GM06990 (cell line): ENCODE data around the gene PRR5L.
A peak's percentile ranks its signal among the peaks of the same experiment; 100 is the strongest.

Experiments used
- DNase-seq: peaks from one replicate; pipeline ENCODE4 v3.0.0-alpha.2; 2011; ENCODE audit not compliant: insufficient read length; ENCODE audit errors: extremely low read depth
- H3K27me3 ChIP-seq: replicated peaks from 2 replicates; pipeline ENCODE4 v1.6.0; 2011; ENCODE audit warnings: low read length; ENCODE audit not compliant: control insufficient read depth, insufficient read depth
- H3K36me3 ChIP-seq: 2 replicates; pipeline ENCODE4 v1.5.1; 2011; ENCODE audit warnings: low read length; ENCODE audit not compliant: control insufficient read depth, insufficient read depth
- H3K4me3 ChIP-seq: replicated peaks from 2 replicates; pipeline ENCODE4 v1.5.1; 2011; ENCODE audit warnings: low read depth, mild to moderate bottlenecking, control low read depth, low read length
- TF ChIP-seq, protein P1 (sequence below): IDR thresholded peaks from 2 replicates; pipeline ENCODE4 v1.5.1; 2011; ENCODE audit warnings: low read length, control low read depth, mild to moderate bottlenecking, inconsistent platforms; ENCODE audit not compliant: insufficient read depth, poor library complexity, severe bottlenecking

Gene PRR5L

DNA sequence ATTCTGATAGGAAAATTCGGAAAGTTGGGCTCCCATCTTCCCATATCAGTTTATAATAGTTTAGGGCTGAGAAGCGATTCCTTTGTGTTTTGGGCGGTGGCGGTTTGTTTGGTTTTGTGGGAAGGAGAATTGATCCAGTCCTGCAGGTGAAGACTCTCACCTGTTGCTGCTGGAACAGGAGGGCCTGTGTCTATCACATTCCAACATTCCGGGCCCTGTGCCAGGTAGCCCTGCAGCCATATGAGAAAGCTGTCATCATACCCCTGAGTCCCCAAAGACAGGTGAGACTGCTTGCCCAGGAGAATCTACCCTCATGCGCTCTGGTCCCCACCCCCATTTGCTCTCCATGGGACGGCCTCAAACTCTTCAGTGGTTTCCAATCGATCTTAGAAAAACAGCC, 151.9 kb downstream of the PRR5L start:
- Histone ChIP-seq H3K4me3 (no peak overlapping the region), H3K27me3 (no peaks in the 10 kb centered on the region), H3K36me3 (no peaks in the 10 kb centered on the region)
- TF ChIP-seq, protein P1, sequence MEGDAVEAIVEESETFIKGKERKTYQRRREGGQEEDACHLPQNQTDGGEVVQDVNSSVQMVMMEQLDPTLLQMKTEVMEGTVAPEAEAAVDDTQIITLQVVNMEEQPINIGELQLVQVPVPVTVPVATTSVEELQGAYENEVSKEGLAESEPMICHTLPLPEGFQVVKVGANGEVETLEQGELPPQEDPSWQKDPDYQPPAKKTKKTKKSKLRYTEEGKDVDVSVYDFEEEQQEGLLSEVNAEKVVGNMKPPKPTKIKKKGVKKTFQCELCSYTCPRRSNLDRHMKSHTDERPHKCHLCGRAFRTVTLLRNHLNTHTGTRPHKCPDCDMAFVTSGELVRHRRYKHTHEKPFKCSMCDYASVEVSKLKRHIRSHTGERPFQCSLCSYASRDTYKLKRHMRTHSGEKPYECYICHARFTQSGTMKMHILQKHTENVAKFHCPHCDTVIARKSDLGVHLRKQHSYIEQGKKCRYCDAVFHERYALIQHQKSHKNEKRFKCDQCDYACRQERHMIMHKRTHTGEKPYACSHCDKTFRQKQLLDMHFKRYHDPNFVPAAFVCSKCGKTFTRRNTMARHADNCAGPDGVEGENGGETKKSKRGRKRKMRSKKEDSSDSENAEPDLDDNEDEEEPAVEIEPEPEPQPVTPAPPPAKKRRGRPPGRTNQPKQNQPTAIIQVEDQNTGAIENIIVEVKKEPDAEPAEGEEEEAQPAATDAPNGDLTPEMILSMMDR, result no peak
- DNase-seq, result no peak

DNA sequence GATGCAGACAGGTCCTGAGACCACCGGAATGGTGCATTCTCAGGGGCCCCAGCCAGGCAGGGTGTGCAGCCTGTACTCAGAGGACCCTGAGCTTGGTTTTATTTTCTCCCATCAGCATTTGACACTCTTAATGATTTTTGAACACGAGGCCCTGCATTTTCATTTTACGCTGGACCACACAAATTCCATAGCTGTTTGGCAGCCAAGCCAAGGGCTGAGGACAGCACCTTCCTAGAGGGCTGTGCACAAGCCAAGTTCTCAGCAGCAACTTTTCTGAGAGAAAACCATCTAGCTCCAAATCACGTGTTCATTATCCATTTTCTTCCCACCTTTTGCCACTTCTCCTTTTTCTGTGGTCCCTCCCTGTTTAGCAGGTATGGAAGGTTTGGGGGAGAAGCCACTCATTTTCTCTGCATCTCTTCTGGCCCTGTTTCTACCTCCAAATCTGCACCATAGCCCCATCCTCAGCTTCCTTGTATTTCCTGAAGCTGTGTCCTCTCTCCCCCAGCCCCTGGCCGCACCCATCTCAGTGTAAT, 153.5 kb downstream of the PRR5L start:
- no peaks in the 10 kb centered on the region for H3K27me3 ChIP-seq
- no peak for DNase-seq
- no peak overlapping the region for H3K4me3 ChIP-seq
- no peaks in the 10 kb centered on the region for H3K36me3 ChIP-seq
- TF ChIP-seq, protein P1, result no peak

DNA sequence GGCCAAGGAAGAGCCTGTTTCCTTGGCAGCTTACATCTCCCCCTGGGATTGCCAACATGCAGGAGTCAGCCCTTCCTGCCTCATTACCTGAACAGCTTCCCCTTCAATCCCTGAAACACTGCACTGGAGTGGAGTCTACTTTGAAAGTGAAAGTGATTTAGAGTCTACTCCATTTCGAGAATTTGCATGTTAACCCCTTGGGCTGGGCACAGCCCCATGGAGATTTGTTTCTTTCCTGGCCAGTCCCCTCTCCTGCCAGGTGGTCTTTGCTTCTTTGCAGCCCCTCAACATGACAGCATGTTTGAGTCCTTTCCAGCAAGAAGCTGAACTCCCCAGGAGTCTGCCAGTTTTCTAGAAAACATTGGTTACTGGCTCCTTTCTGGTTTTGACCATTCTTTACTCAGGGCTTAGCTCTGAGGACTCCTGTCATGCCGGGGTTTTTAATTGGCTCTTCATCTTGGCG, 154.1 kb downstream of the PRR5L start:
- DNase-seq, result peak; percentile 30
- TF ChIP-seq, protein P1, result no peak
- Histone ChIP-seq H3K4me3 (no peak overlapping the region), H3K27me3 (no peaks in the 10 kb centered on the region), H3K36me3 (no peaks in the 10 kb centered on the region)

DNA sequence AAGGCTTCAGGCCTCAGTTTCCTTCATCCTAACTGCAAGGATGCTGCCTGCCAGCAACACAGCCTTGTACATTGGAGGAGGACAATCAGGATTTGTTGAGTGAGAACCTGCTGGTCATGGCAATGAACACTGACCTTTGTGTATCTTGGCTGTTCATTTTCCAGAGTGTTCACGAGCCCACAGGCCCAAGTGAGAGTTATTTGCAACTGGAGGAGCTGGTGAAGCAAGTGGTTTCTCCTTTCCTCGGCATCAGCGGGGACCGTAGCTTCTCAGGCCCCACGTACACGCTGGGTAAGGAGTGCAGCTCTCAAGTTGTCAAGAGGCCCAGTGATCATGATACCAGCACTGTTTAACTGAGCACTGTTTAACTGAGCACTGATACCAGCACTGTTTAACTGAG, 155.0 kb downstream of the PRR5L start:
- no peak overlapping the region for H3K4me3 ChIP-seq
- no peak for DNase-seq
- no peaks in the 10 kb centered on the region for H3K27me3 ChIP-seq
- TF ChIP-seq, protein P1, result no peak
- no peaks in the 10 kb centered on the region for H3K36me3 ChIP-seq

DNA sequence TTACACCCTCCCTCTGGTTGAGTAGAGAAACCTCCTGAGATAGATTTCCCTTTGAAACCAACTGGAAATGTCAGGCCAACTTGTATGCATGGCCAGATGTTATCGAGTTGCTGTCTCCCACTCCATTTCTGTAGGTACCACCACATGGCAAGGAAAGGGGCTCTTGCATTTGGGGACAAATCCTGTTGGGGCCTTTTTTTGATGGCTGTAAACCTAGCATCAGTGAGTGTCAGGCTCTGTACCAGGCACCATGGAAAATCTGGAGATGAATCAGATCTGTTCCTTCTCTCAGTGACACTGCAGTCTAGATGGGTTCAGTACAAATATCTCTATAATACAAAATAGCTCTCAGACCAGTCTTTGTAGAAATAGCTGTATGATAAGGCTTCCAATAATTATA, 155.6 kb downstream of the PRR5L start:
- DNase-seq, result no peak
- Histone ChIP-seq H3K36me3 (no peaks in the 10 kb centered on the region), H3K27me3 (no peaks in the 10 kb centered on the region), H3K4me3 (no peak overlapping the region)
- TF ChIP-seq, protein P1, result no peak

DNA sequence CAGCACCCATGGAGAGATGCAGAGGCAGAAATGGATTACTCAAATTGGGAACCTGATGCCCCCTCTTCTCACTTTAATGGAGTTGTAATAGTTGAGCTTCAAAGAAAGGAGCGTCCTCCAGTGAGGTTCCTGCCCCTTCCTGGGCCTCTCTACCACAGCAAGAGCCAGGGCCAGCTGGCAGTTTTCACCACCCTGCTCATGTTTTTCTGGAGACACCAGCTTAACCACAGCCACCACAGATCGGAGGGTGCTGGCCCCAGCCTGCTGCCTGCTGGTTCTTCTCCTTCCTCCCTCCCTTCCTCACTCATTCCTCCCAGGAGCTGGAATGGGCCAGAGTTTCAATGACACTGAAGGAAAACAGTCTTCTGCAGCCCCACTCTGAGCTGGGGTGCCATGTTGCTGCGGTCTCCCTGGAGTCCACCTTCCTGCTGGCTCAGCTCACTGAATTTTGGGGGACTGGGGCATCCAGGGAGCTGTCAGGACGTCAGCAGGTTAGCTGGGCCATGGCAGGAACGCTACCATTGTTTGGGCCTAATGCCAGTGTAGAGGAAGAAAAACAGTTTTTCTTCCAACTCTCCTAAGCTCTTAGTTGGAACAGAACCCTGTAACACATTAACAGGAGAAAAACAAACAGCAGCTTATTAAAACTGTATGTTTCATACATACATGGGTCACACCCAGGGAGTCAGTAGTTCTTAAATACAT, 156.3 kb downstream of the PRR5L start:
- no peak overlapping the region for H3K4me3 ChIP-seq
- no peaks in the 10 kb centered on the region for H3K27me3 ChIP-seq
- no peaks in the 10 kb centered on the region for H3K36me3 ChIP-seq
- TF ChIP-seq, protein P1, result no peak
- DNase-seq, result no peak
